ENCODE measurements around the gene ASB9.
"Not testable (repeated sequence)": the region's sequence is repeated elsewhere in the genome, so short reads cannot be mapped to it uniquely, and the experiment has no call there.

Gene ASB9

GRCh38 chrX:15214588-15214987 lies 55.3 kb downstream of the ASB9 start:
- H3K27me3 ChIP-seq (ENCODE audit: control insufficient read depth, insufficient read depth, low read length), result peaks cover 28% of the 10 kb centered on the region
- H3K27ac ChIP-seq (ENCODE audit: low read depth, low read length), result no peak overlapping the region
- H3K9ac ChIP-seq (ENCODE audit: low read depth, low read length), result no peak overlapping the region
- H3K4me3 ChIP-seq (ENCODE audit: low read depth, low read length), result no peak overlapping the region
- H3K9me3 ChIP-seq (ENCODE audit: control insufficient read depth, insufficient read depth, low read length), result no peaks in the 10 kb centered on the region
- H3K4me1 ChIP-seq (ENCODE audit: control insufficient read depth, insufficient read depth, low read length), result peaks cover 6% of the 10 kb centered on the region
- no peaks in the 10 kb centered on the region for H3K36me3 ChIP-seq (ENCODE audit: control insufficient read depth, insufficient read depth, low read length)

DNA sequence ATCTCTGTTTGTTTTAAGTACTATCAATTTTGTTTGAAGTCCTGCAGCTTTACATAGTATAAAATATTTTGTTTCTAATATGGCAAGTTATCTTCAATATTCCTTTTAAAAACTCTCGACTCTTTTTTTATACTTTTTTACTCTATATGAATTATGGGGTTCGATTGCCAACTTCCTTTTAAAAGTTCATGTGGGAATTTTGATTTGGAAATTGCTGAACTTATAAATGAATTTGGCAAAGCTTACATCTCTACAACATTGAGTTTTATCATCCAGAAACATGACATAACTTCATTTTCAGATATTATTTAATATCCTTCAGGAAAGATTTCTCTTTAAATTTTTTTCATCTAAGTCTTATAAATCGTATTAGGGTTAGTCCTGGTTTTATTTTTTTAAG lies 60.8 kb downstream of the ASB9 start:
- Histone ChIP-seq H3K9me3 (ENCODE audit: control insufficient read depth, insufficient read depth, low read length) (no peaks in the 10 kb centered on the region), H3K9ac (ENCODE audit: low read depth, low read length) (no peak overlapping the region), H3K36me3 (ENCODE audit: control insufficient read depth, insufficient read depth, low read length) (no peaks in the 10 kb centered on the region), H3K4me3 (ENCODE audit: low read depth, low read length) (no peak overlapping the region), H3K27me3 (ENCODE audit: control insufficient read depth, insufficient read depth, low read length) (peaks cover 8% of the 10 kb centered on the region), H3K27ac (ENCODE audit: low read depth, low read length) (no peak overlapping the region), H3K4me1 (ENCODE audit: control insufficient read depth, insufficient read depth, low read length) (peaks cover 5% of the 10 kb centered on the region)

- Histone ChIP-seq H3K4me1 (ENCODE audit: control insufficient read depth, insufficient read depth, low read length) (no peaks in the 10 kb centered on the region), H3K4me3 (ENCODE audit: low read depth, low read length) (no peak overlapping the region), H3K9me3 (ENCODE audit: control insufficient read depth, insufficient read depth, low read length) (no peaks in the 10 kb centered on the region), H3K36me3 (ENCODE audit: control insufficient read depth, insufficient read depth, low read length) (no peaks in the 10 kb centered on the region), H3K27ac (ENCODE audit: low read depth, low read length) (no peak overlapping the region), H3K9ac (ENCODE audit: low read depth, low read length) (no peak overlapping the region), H3K27me3 (ENCODE audit: control insufficient read depth, insufficient read depth, low read length) (no peaks in the 10 kb centered on the region; the same call in 1 of the 2 replicates)
Measured at GRCh38 chrX:15207994-15208393, 61.9 kb downstream of the ASB9 start.

GRCh38 chrX:15207384-15207783 lies 62.5 kb downstream of the ASB9 start:
- no peak overlapping the region for H3K27ac ChIP-seq (ENCODE audit: low read depth, low read length)
- no peaks in the 10 kb centered on the region for H3K9me3 ChIP-seq (ENCODE audit: control insufficient read depth, insufficient read depth, low read length)
- no peaks in the 10 kb centered on the region; the same call in 1 of the 2 replicates for H3K27me3 ChIP-seq (ENCODE audit: control insufficient read depth, insufficient read depth, low read length)
- H3K4me1 ChIP-seq (ENCODE audit: control insufficient read depth, insufficient read depth, low read length), result no peaks in the 10 kb centered on the region
- H3K9ac ChIP-seq (ENCODE audit: low read depth, low read length), result no peak overlapping the region
- no peaks in the 10 kb centered on the region for H3K36me3 ChIP-seq (ENCODE audit: control insufficient read depth, insufficient read depth, low read length)
- H3K4me3 ChIP-seq (ENCODE audit: low read depth, low read length), result no peak overlapping the region

GRCh38 chrX:15206306-15206705 lies 63.6 kb downstream of the ASB9 start:
- H3K27me3 ChIP-seq (ENCODE audit: control insufficient read depth, insufficient read depth, low read length), result no peaks in the 10 kb centered on the region; the same call in 1 of the 2 replicates
- H3K36me3 ChIP-seq (ENCODE audit: control insufficient read depth, insufficient read depth, low read length), result no peaks in the 10 kb centered on the region
- no peak overlapping the region for H3K27ac ChIP-seq (ENCODE audit: low read depth, low read length)
- no peak overlapping the region for H3K9ac ChIP-seq (ENCODE audit: low read depth, low read length)
- no peaks in the 10 kb centered on the region for H3K4me1 ChIP-seq (ENCODE audit: control insufficient read depth, insufficient read depth, low read length)
- no peaks in the 10 kb centered on the region for H3K9me3 ChIP-seq (ENCODE audit: control insufficient read depth, insufficient read depth, low read length)
- H3K4me3 ChIP-seq (ENCODE audit: low read depth, low read length), result no peak overlapping the region

DNA sequence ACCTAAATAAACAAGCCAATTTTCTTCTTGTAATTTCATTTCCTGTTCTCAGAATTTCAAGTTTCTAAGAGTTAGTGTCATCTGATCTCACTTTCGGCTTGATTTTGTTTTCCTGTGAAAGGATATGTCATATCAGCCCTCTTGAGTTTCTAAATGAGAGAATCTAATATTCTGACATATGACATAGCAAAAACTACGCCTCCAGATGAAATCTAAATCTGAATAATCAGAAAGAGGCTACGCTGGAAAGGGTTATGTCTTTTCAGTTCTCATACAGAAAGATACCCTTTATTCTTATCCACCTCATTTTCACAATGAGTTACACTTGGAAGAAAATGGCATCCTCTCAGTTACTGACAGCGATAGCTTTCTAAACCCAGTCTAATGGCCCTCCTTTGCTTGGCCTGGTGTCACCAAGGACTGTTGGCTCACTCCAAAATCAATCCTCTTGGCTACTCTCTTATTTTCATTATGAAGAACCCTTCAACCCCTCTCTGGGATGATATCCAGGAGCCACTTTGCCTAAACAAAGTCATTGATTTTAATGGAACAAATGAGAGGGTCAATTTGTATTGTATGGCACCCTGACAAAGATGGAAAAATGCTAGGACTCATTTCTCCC lies 65.6 kb downstream of the ASB9 start:
- Histone ChIP-seq H3K4me3 (ENCODE audit: low read depth, low read length) (no peak overlapping the region), H3K27ac (ENCODE audit: low read depth, low read length) (no peak overlapping the region), H3K36me3 (ENCODE audit: control insufficient read depth, insufficient read depth, low read length) (no peaks in the 10 kb centered on the region), H3K4me1 (ENCODE audit: control insufficient read depth, insufficient read depth, low read length) (no peaks in the 10 kb centered on the region), H3K9ac (ENCODE audit: low read depth, low read length) (no peak overlapping the region), H3K27me3 (ENCODE audit: control insufficient read depth, insufficient read depth, low read length) (no peaks in the 10 kb centered on the region; the same call in 1 of the 2 replicates), H3K9me3 (ENCODE audit: control insufficient read depth, insufficient read depth, low read length) (no peaks in the 10 kb centered on the region)

- H3K36me3 ChIP-seq (ENCODE audit: control insufficient read depth, insufficient read depth, low read length), result no peaks in the 10 kb centered on the region
- no peak overlapping the region for H3K9ac ChIP-seq (ENCODE audit: low read depth, low read length)
- no peak overlapping the region for H3K27ac ChIP-seq (ENCODE audit: low read depth, low read length)
- no peak overlapping the region for H3K4me3 ChIP-seq (ENCODE audit: low read depth, low read length)
- no peaks in the 10 kb centered on the region for H3K4me1 ChIP-seq (ENCODE audit: control insufficient read depth, insufficient read depth, low read length)
- H3K27me3 ChIP-seq (ENCODE audit: control insufficient read depth, insufficient read depth, low read length), result no peaks in the 10 kb centered on the region; the same call in 1 of the 2 replicates
- no peaks in the 10 kb centered on the region for H3K9me3 ChIP-seq (ENCODE audit: control insufficient read depth, insufficient read depth, low read length)
Measured at GRCh38 chrX:15203694-15204093, 66.2 kb downstream of the ASB9 start.

DNA sequence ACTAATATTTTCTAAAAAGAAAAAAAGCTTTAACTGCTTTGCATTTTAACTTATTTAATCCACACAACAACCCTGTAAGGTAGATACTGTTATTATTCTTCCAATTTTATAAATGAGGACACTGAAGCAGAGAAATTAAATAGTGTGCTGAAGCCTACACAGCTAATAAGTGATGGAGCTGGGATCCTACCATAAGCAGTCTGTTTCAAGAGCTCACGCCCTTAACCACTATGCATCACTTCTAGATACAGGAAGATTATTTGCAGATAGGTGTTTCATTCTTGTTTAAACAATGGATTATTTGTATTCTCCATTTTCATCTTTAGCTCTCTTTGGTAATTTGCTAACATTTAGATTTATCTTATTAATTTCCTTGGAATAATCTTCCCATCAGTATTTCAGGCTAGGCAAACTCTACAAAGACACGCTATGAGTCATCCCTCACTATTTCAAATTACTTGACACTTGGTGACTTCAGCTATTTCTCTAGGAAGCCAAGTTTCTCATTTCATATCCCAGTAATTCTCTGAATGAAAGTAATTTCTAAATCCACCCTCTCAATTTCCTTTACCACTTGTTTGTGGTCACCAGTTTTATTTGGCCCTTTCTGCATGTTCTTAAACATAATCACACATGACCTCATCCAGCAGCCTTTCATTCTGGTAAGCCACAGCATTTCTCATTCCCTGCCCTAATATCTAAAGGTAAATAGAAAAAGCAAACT lies 67.3 kb downstream of the ASB9 start:
- H3K4me3 ChIP-seq (ENCODE audit: low read depth, low read length), result no peak overlapping the region
- H3K27me3 ChIP-seq (ENCODE audit: control insufficient read depth, insufficient read depth, low read length), result no peaks in the 10 kb centered on the region; the same call in 1 of the 2 replicates
- H3K27ac ChIP-seq (ENCODE audit: low read depth, low read length), result no peak overlapping the region
- no peaks in the 10 kb centered on the region for H3K9me3 ChIP-seq (ENCODE audit: control insufficient read depth, insufficient read depth, low read length)
- no peaks in the 10 kb centered on the region for H3K36me3 ChIP-seq (ENCODE audit: control insufficient read depth, insufficient read depth, low read length)
- no peaks in the 10 kb centered on the region for H3K4me1 ChIP-seq (ENCODE audit: control insufficient read depth, insufficient read depth, low read length)
- H3K9ac ChIP-seq (ENCODE audit: low read depth, low read length), result no peak overlapping the region

DNA sequence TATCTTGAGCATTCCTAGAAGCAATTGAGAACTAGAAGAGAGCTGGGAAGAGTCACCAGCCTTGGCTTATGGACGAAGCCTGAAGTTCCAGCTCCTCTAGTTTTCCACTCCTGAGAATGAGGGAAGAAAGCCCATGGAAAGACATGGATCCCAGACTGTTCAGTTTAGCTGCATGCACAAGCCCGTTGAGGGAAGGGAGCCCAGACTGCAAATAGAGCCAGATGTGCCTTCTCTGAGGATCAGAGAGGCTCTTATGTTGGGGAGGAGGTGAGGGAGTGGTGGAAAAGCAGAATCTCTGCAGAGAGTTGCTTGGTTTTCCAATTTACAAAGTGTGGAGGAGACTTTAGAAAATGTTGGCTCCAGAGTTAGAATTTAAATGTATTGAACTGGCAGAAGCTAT lies 69.0 kb downstream of the ASB9 start:
- no peaks in the 10 kb centered on the region for H3K4me1 ChIP-seq (ENCODE audit: control insufficient read depth, insufficient read depth, low read length)
- no peaks in the 10 kb centered on the region for H3K27me3 ChIP-seq (ENCODE audit: control insufficient read depth, insufficient read depth, low read length)
- no peak overlapping the region for H3K27ac ChIP-seq (ENCODE audit: low read depth, low read length)
- no peak overlapping the region for H3K9ac ChIP-seq (ENCODE audit: low read depth, low read length)
- H3K36me3 ChIP-seq (ENCODE audit: control insufficient read depth, insufficient read depth, low read length), result no peaks in the 10 kb centered on the region
- H3K4me3 ChIP-seq (ENCODE audit: low read depth, low read length), result no peak overlapping the region
- no peaks in the 10 kb centered on the region for H3K9me3 ChIP-seq (ENCODE audit: control insufficient read depth, insufficient read depth, low read length)

GRCh38 chrX:15198608-15199202 lies 71.2 kb downstream of the ASB9 start:
- H3K27me3 ChIP-seq (ENCODE audit: control insufficient read depth, insufficient read depth, low read length); H3K4me3 ChIP-seq (ENCODE audit: low read depth, low read length); H3K36me3 ChIP-seq (ENCODE audit: control insufficient read depth, insufficient read depth, low read length); H3K4me1 ChIP-seq (ENCODE audit: control insufficient read depth, insufficient read depth, low read length); H3K27ac ChIP-seq (ENCODE audit: low read depth, low read length); H3K9ac ChIP-seq (ENCODE audit: low read depth, low read length); H3K9me3 ChIP-seq (ENCODE audit: control insufficient read depth, insufficient read depth, low read length): not testable (repeated sequence)

- Histone ChIP-seq H3K4me3 (ENCODE audit: low read depth, low read length) (no peak overlapping the region), H3K27ac (ENCODE audit: low read depth, low read length) (no peak overlapping the region), H3K27me3 (ENCODE audit: control insufficient read depth, insufficient read depth, low read length) (peaks cover 3% of the 10 kb centered on the region; the same call in 1 of the 2 replicates), H3K4me1 (ENCODE audit: control insufficient read depth, insufficient read depth, low read length) (no peaks in the 10 kb centered on the region), H3K9me3 (ENCODE audit: control insufficient read depth, insufficient read depth, low read length) (no peaks in the 10 kb centered on the region), H3K36me3 (ENCODE audit: control insufficient read depth, insufficient read depth, low read length) (no peaks in the 10 kb centered on the region), H3K9ac (ENCODE audit: low read depth, low read length) (no peak overlapping the region)
Measured at GRCh38 chrX:15194146-15194545, 75.7 kb downstream of the ASB9 start.

Data from HUES48 (cell line).